ENCODE results near the gene PLXNA4.

The PLXNA4 gene

GRCh38 chr7:132560825-132561529, 15.3 kb downstream of the PLXNA4 start:
- DNase-seq, result no peak

- no peak for DNase-seq
These were observed 16.2 kb downstream of the PLXNA4 start for GRCh38 chr7:132560105-132560504.

GRCh38 chr7:132558815-132559214, 17.5 kb downstream of the PLXNA4 start:
- DNase-seq, result no peak

GRCh38 chr7:132557489-132558044, 18.7 kb downstream of the PLXNA4 start:
- no peak for DNase-seq

GRCh38 chr7:132554446-132554845, 21.8 kb downstream of the PLXNA4 start:
- no peak for DNase-seq

GRCh38 chr7:132553031-132553430, 23.2 kb downstream of the PLXNA4 start:
- no peak for DNase-seq

- no peak for DNase-seq
These were observed 24.4 kb downstream of the PLXNA4 start for GRCh38 chr7:132551886-132552285.

- DNase-seq, result no peak
These were observed 24.8 kb downstream of the PLXNA4 start for GRCh38 chr7:132551439-132551838.

- DNase-seq, result no peak
These were observed 27.7 kb downstream of the PLXNA4 start for GRCh38 chr7:132548489-132549078.

GRCh38 chr7:132547821-132548220, 28.4 kb downstream of the PLXNA4 start:
- DNase-seq, result no peak

GRCh38 chr7:132546366-132547127, 29.7 kb downstream of the PLXNA4 start:
- DNase-seq, result no peak

GRCh38 chr7:132545756-132546155, 30.5 kb downstream of the PLXNA4 start:
- no peak for DNase-seq

- DNase-seq, result no peak
These were observed 31.3 kb downstream of the PLXNA4 start for GRCh38 chr7:132544999-132545398.

- no peak for DNase-seq
These were observed 32.2 kb downstream of the PLXNA4 start for GRCh38 chr7:132544025-132544424.

- DNase-seq, result no peak
These were observed 33.4 kb downstream of the PLXNA4 start for GRCh38 chr7:132542895-132543294.

- no peak for DNase-seq
These were observed 34.6 kb downstream of the PLXNA4 start for GRCh38 chr7:132541656-132542055.

GRCh38 chr7:132537456-132538145, 38.7 kb downstream of the PLXNA4 start:
- no peak for DNase-seq

GRCh38 chr7:132536654-132537395, 39.4 kb downstream of the PLXNA4 start:
- no peak for DNase-seq

GRCh38 chr7:132533916-132534315, 42.4 kb downstream of the PLXNA4 start:
- DNase-seq, result no peak

GRCh38 chr7:132532281-132532680, 44.0 kb downstream of the PLXNA4 start:
- DNase-seq, result no peak

- DNase-seq, result no peak
These were observed 44.7 kb downstream of the PLXNA4 start for GRCh38 chr7:132531562-132531961.

GRCh38 chr7:132528695-132529094, 47.6 kb downstream of the PLXNA4 start:
- DNase-seq, result no peak

Data from stimulated activated CD4-positive, alpha-beta T cell treated with anti-CD3 and anti-CD28 coated beads, Interleukin-2, amount 100 ng/mL, for 24 hours (primary cell).